DLD1 (cell line): ENCODE data around the gene ZFP36L1.

Experiments
- in situ Hi-C: cut with HindIII; loops from 2 replicates; pipeline ENCODE4 v1.10.0; 2017; ENCODE audit warnings: low sequenced_read_pairs

ZFP36L1 gene

GRCh38 chr14:68747393-68747792, 45.5 kb downstream of the ZFP36L1 start:
- in situ Hi-C loops, result no loop called here

GRCh38 chr14:68744613-68745012, 48.3 kb downstream of the ZFP36L1 start:
- in situ Hi-C loops, result no loop called here

GRCh38 chr14:68741839-68742470, 50.9 kb downstream of the ZFP36L1 start:
- in situ Hi-C loops, result no loop called here

- in situ Hi-C loops, result no loop called here
These were observed 51.4 kb downstream of the ZFP36L1 start for GRCh38 chr14:68741477-68741791.

- in situ Hi-C loops, result no loop called here
These were observed 51.9 kb downstream of the ZFP36L1 start for GRCh38 chr14:68740788-68741476.

- in situ Hi-C loops, result no loop called here
These were observed 53.2 kb downstream of the ZFP36L1 start for GRCh38 chr14:68739701-68740100.

GRCh38 chr14:68738559-68738958, 54.3 kb downstream of the ZFP36L1 start:
- in situ Hi-C loops, result no loop called here
